ENCODE results near the gene SAMHD1.

The SAMHD1 gene

GRCh38 chr20:36862857-36863668 lies 88.4 kb downstream of the SAMHD1 start:
- TF ChIP-seq, protein P1, sequence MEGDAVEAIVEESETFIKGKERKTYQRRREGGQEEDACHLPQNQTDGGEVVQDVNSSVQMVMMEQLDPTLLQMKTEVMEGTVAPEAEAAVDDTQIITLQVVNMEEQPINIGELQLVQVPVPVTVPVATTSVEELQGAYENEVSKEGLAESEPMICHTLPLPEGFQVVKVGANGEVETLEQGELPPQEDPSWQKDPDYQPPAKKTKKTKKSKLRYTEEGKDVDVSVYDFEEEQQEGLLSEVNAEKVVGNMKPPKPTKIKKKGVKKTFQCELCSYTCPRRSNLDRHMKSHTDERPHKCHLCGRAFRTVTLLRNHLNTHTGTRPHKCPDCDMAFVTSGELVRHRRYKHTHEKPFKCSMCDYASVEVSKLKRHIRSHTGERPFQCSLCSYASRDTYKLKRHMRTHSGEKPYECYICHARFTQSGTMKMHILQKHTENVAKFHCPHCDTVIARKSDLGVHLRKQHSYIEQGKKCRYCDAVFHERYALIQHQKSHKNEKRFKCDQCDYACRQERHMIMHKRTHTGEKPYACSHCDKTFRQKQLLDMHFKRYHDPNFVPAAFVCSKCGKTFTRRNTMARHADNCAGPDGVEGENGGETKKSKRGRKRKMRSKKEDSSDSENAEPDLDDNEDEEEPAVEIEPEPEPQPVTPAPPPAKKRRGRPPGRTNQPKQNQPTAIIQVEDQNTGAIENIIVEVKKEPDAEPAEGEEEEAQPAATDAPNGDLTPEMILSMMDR (IDR thresholded peaks at IDR 0.05; ENCODE audit: low read depth, low read length): no peak
- DNase-seq (ENCODE audit: low read depth in 2 of 2): no peak
- H3K4me3 ChIP-seq (replicated peaks in 1 of 2; ENCODE audit: low read depth in 2 of 2, low read length in 2 of 2): peak overlapping the region; percentile 66 to 68

DNA sequence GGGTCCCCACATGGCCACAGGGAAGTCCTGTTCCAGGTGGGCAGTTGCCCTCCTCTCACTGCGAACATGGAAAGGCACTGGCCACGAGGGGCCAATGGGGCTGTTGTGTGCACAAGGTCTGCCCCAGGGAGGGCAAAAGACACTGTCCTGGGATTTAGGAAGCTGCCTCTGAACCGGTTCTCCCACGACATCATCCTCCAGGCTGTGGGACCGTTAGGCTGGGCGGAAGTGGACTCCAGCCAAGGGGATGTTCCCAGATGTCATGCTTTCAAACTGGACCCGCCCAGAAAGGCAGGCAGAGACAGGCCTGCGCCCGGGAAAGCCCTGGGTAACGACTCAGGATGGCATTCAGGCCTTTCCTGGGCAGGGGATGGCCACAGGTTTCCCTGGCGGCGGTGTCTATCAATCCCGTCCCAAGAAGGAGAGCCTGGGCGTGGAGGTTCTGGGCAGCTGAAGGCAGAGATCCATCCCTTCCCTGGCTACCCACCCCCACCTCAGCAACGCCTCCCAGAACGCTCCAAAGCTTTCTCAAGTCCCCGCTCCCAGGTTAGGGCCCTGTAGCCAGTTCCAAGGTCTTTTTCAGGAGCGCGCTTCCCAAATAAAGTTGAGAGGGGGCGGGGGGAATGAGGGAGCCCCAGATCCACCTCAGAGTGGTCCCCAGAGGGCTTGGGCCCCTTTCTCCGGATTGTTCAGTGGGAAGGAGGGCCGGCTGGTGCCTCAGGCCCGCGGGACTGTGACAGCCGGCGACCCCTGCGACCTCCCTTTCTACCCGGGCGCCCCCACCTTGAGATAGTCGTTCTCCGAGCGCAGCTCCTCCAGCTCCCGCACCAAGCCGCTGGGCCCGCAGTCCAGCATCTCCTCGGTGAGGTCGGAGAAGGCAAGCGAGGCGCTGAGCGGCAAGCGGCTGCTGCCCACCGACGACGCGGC lies 89.4 kb downstream of the SAMHD1 start:
- TF ChIP-seq, protein P1 (IDR thresholded peaks at IDR 0.05; ENCODE audit: low read depth, low read length): no peak
- DNase-seq (ENCODE audit: low read depth in 2 of 2): peak; percentile 80 to 90

GRCh38 chr20:36861625-36861874 lies 90.0 kb downstream of the SAMHD1 start:
- DNase-seq (ENCODE audit: low read depth in 2 of 2): no peak
- TF ChIP-seq, protein P1 (IDR thresholded peaks at IDR 0.05; ENCODE audit: low read depth, low read length): no peak
- peak overlapping the region; percentile 66 to 68 for H3K4me3 ChIP-seq (replicated peaks in 1 of 2; ENCODE audit: low read depth in 2 of 2, low read length in 2 of 2)

More for the DNA sequence above, 89.4 kb downstream of the SAMHD1 start:
- H3K4me3 ChIP-seq (replicated peaks in 1 of 2; ENCODE audit: low read depth in 2 of 2, low read length in 2 of 2): peak overlapping the region; percentile 66 to 68

DNA sequence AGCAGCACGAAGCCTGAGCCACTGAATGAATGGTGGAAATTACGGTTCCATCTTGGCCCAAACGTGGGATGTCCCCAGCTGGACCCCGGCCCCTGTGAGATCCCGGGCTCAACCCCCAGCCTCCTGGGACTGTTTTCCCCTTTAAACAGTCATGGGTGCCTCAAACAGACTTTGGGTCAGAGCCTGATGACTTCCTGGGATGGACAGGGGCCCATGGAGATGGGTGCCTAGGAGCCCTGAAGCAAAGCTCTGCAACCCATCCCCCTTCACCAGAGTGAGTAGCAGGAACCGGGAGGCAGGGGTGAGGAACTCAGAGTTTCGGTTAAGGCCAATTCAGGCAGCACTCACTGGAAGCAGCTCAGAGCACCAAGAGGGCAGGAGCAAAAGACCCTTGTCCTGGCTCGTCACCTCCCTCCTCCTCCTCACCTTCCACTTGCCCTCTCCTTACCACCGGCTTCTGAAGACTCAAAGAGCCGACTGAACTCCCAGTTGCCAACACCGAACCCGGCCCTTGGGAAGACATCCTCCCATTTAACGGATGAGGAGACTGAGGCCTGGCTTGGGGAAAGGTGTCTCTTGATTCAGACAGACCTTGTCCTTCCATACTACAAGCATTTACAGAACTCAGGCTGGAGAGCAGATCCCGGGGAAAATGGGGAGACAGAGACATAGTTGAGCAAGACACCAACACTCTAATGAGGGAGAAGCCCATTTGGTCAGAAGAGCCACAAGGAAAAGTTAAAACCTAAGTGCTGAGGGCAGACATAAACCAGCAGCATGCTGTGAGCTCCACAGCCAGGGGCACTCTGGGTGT lies 90.5 kb downstream of the SAMHD1 start:
- TF ChIP-seq, protein P1 (IDR thresholded peaks at IDR 0.05; ENCODE audit: low read depth, low read length): no peak
- no peak for DNase-seq (ENCODE audit: low read depth in 2 of 2)
- peak overlapping the region; percentile 66 to 68 for H3K4me3 ChIP-seq (replicated peaks in 1 of 2; ENCODE audit: low read depth in 2 of 2, low read length in 2 of 2)

DNA sequence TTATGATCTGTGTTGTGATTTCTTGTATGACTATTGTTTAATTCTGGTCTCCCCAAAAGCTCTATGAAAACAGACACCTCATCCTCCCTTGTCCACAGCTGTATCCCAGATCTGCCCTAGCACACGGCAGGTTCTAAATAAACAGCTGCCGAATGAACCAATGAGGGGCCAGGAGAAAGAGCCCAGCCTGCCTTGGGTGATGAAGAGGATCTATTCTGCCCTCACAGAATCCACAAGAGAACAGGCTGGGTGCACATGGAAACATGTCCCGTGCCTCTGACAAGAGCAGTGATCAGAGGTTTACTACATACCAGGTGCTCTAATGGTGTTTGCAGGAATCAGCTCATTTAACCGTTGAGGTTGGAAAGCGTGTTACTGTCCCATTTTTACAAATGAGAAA lies 91.2 kb downstream of the SAMHD1 start:
- no peak overlapping the region for H3K4me3 ChIP-seq (replicated peaks in 1 of 2; ENCODE audit: low read depth in 2 of 2, low read length in 2 of 2)

More for the DNA sequence above, 91.2 kb downstream of the SAMHD1 start:
- DNase-seq (ENCODE audit: low read depth in 2 of 2): no peak
- TF ChIP-seq, protein P1 (IDR thresholded peaks at IDR 0.05; ENCODE audit: low read depth, low read length): no peak

Data from cardiac fibroblast (primary cell).